ENCODE data around the gene SRPK1.

GRCh38 chr6:35924146-35924545, 3.2 kb upstream of the SRPK1 start:
- no peak for TF ChIP-seq POLR2AphosphoS5 (IDR thresholded peaks at IDR 0.05)
- TF ChIP-seq CTCF (IDR thresholded peaks at IDR 0.05) = no peak
- TF ChIP-seq POLR2A (IDR thresholded peaks at IDR 0.05) = no peak
- no peak for TF ChIP-seq EP300 (IDR thresholded peaks at IDR 0.05; ENCODE audit: low read depth)
